Fibroblast of lung (primary cell): ENCODE data around the gene SWT1. TPM values are rescaled to one million over a fixed set of nuclear protein-coding genes. Genes with fewer than 3 reads are reported as not detected.

ENCODE experiments used
- DNase-seq, 2 donors: peaks; one replicate each; pipeline versions ENCODE4 v3.0.0 to v3.0.0-alpha.2; 2010; ENCODE audit warnings: low read depth in 2 of 2
- H2AFZ ChIP-seq: 2 replicates; pipeline ENCODE4 v1.5.1; 2012; ENCODE audit warnings: low read length, control low read depth, inconsistent platforms
- H3K27ac ChIP-seq: 2 replicates; pipeline ENCODE4 v1.5.1; 2011; ENCODE audit warnings: low read length, control low read depth; ENCODE audit not compliant: insufficient read depth
- H3K27me3 ChIP-seq: 2 replicates; pipeline ENCODE4 v1.5.1; 2011; ENCODE audit warnings: mild to moderate bottlenecking, low read length; ENCODE audit not compliant: control insufficient read depth, insufficient read depth
- H3K36me3 ChIP-seq: 2 replicates; pipeline ENCODE4 v1.5.1; 2011; ENCODE audit warnings: low read length; ENCODE audit not compliant: control insufficient read depth, insufficient read depth
- H3K4me1 ChIP-seq: 2 replicates; pipeline ENCODE4 v1.5.1; 2011; ENCODE audit warnings: low read length; ENCODE audit not compliant: control insufficient read depth, insufficient read depth; ENCODE audit errors: extremely low read depth
- H3K4me2 ChIP-seq: 2 replicates; pipeline ENCODE4 v1.5.1; 2011; ENCODE audit warnings: low read length, control low read depth; ENCODE audit not compliant: insufficient read depth; ENCODE audit errors: extremely low read depth
- H3K4me3 ChIP-seq, 4 experiments: fragments of 200-600 bp in 1 of 4; sonication (generic) in 1 of 4; replicated peaks in 1 of 4; 2 replicates each; pipeline ENCODE4 v1.5.1; 2011 to 2016; ENCODE audit warnings: low read length in 4 of 4, low read depth in 3 of 4, mild to moderate bottlenecking in 3 of 4, control low read depth in 2 of 4, inconsistent platforms in 1 of 4, mixed read lengths in 1 of 4; ENCODE audit not compliant: insufficient read depth in 1 of 4; ENCODE audit errors: control extremely low read depth in 1 of 4
- H3K79me2 ChIP-seq: 2 replicates; pipeline ENCODE4 v1.5.1; 2012; ENCODE audit warnings: mild to moderate bottlenecking, low read length, inconsistent platforms; ENCODE audit not compliant: control insufficient read depth, insufficient read depth
- H3K9ac ChIP-seq: 2 replicates; pipeline ENCODE4 v1.5.1; 2011; ENCODE audit warnings: mild to moderate bottlenecking, low read length, control low read depth; ENCODE audit not compliant: insufficient read depth
- H3K9me3 ChIP-seq: 2 replicates; pipeline ENCODE4 v1.5.1; 2012; ENCODE audit warnings: low read depth, low read length; ENCODE audit not compliant: control insufficient read depth, insufficient read depth
- H4K20me1 ChIP-seq: 2 replicates; pipeline ENCODE4 v1.5.1; 2011; ENCODE audit warnings: low read length; ENCODE audit not compliant: control insufficient read depth, insufficient read depth; ENCODE audit errors: extremely low read depth
- CTCF ChIP-seq, 2 donors: IDR thresholded peaks in 1 of 2; conservative IDR thresholded peaks in 1 of 2; 1 replicate in 1 of 2; 2 replicates in 1 of 2; pipeline ENCODE4 v1.5.1; 2011 to 2012; ENCODE audit warnings: low read length in 2 of 2, control low read depth in 1 of 2, inconsistent platforms in 1 of 2, low read depth in 1 of 2, mild to moderate bottlenecking in 1 of 2
- EZH2 ChIP-seq: IDR thresholded peaks from 2 replicates; pipeline ENCODE4 v1.5.1; 2012; ENCODE audit warnings: low read length, control low read depth, mild to moderate bottlenecking; ENCODE audit errors: missing control alignments
- polyA plus RNA-seq, 2 donors: library from polyadenylated mRNA; depleted of rRNA in 1 of 2; stranded (reverse) in 1 of 2; unstranded in 1 of 2; fragments of >200 nt; gene quantifications; 2 replicates each; pipeline ENCODE4 v1.2.1, GENCODE V29; 2011 to 2012; ENCODE audit warnings: missing spikeins in 1 of 2
- total RNA-seq: library from RNA; depleted of rRNA; stranded (reverse); fragments of >200 nt; gene quantifications from 2 replicates; pipeline ENCODE4 v1.2.1, GENCODE V29; 2014

The SWT1 gene
- total and polyA plus RNA-seq, 2 donors (not counting 1 experiment from before 2014, with no cell fraction given), result 3.4 to 8.4 TPM

- Histone ChIP-seq H3K4me3 (no peak overlapping the region), H3K36me3 (no peaks in the 10 kb centered on the region), H3K27me3 (no peaks in the 10 kb centered on the region), H3K9me3 (no peaks in the 10 kb centered on the region), H3K9ac (no peak overlapping the region), H2AFZ (no peak overlapping the region), H3K27ac (no peak overlapping the region), H4K20me1 (no peaks in the 10 kb centered on the region), H3K79me2 (no peaks in the 10 kb centered on the region), H3K4me1 (no peaks in the 10 kb centered on the region), H3K4me2 (no peak overlapping the region)
- TF ChIP-seq EZH2 (no peak), CTCF (conservative IDR thresholded peaks at IDR 0.05 in 1 of 2, IDR thresholded peaks at IDR 0.05 in 1 of 2; ENCODE audit: low read depth in 1 of 2, low read length in 2 of 2) (no peak)
- no peak for DNase-seq
Measured at GRCh38 chr1:185260611-185261010, 103.6 kb downstream of the SWT1 start.

GRCh38 chr1:185262151-185262550 lies 105.2 kb downstream of the SWT1 start:
- no peaks in the 10 kb centered on the region for H3K4me1 ChIP-seq
- no peaks in the 10 kb centered on the region for H4K20me1 ChIP-seq
- no peak overlapping the region for H3K4me2 ChIP-seq
- H3K9ac ChIP-seq, result no peak overlapping the region
- TF ChIP-seq EZH2 (no peak), CTCF (conservative IDR thresholded peaks at IDR 0.05 in 1 of 2, IDR thresholded peaks at IDR 0.05 in 1 of 2; ENCODE audit: low read depth in 1 of 2, low read length in 2 of 2) (no peak)
- no peaks in the 10 kb centered on the region for H3K36me3 ChIP-seq
- H3K79me2 ChIP-seq, result no peaks in the 10 kb centered on the region
- H3K27me3 ChIP-seq, result no peaks in the 10 kb centered on the region
- H3K27ac ChIP-seq, result no peak overlapping the region
- H3K9me3 ChIP-seq, result no peaks in the 10 kb centered on the region
- no peak for DNase-seq
- H3K4me3 ChIP-seq, result no peak overlapping the region
- no peak overlapping the region for H2AFZ ChIP-seq

- no peak for DNase-seq
- Histone ChIP-seq H3K9ac (no peak overlapping the region), H3K4me3 (no peak overlapping the region), H3K36me3 (no peaks in the 10 kb centered on the region), H3K27ac (no peak overlapping the region), H3K27me3 (no peaks in the 10 kb centered on the region), H3K4me1 (no peaks in the 10 kb centered on the region), H3K79me2 (no peaks in the 10 kb centered on the region), H2AFZ (no peak overlapping the region), H3K4me2 (no peak overlapping the region), H4K20me1 (no peaks in the 10 kb centered on the region), H3K9me3 (no peaks in the 10 kb centered on the region)
- TF ChIP-seq EZH2, result no peak
- TF ChIP-seq CTCF (conservative IDR thresholded peaks at IDR 0.05 in 1 of 2, IDR thresholded peaks at IDR 0.05 in 1 of 2; ENCODE audit: low read depth in 1 of 2, low read length in 2 of 2), result no peak
Measured at GRCh38 chr1:185263292-185263691, 106.3 kb downstream of the SWT1 start.
